ENCODE data around the gene NLRC3.

NLRC3 gene

DNA sequence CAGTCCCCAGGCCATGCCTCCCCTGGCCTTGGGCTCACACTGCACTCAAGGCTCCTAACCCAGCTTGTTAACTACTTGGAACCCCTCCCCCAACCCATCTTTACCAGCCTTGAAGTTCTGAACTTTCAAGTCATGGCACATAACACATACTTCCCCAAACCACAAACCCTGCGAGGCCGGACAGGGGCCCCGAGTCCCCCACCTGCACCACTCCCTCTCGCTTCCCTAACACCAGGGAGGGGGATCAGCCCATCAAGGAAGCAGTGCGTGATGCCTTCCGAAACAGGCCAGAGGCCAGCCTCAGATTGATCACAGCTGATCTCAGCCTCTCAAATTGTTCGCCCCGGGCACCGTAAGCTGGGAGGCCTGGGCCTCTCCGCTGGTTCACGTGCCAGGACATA lies 3.0 kb upstream of the NLRC3 start:
- no peak for DNase-seq (ENCODE audit: low read depth, low spot score)

DNA sequence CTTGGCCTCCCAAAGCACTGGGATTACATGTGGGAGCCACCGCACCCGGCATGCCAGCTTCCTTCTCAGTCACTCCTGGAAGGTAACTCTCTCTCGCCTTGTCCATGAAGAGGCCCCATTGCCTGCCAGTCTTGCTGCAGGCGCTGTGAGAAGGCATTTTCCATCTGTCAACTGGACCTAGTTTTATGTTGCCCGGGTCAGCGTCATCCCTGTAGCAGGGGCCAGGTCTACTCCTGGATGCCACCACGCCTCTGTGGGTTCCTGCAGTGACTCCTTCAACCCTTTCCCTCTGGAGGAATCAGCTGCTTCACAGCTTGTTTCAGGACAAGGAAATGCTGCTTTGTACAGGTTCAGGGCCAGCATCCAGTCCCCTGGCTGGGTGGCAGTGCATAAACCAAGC lies 2.6 kb upstream of the NLRC3 start:
- DNase-seq (ENCODE audit: low read depth, low spot score) = no peak

DNA sequence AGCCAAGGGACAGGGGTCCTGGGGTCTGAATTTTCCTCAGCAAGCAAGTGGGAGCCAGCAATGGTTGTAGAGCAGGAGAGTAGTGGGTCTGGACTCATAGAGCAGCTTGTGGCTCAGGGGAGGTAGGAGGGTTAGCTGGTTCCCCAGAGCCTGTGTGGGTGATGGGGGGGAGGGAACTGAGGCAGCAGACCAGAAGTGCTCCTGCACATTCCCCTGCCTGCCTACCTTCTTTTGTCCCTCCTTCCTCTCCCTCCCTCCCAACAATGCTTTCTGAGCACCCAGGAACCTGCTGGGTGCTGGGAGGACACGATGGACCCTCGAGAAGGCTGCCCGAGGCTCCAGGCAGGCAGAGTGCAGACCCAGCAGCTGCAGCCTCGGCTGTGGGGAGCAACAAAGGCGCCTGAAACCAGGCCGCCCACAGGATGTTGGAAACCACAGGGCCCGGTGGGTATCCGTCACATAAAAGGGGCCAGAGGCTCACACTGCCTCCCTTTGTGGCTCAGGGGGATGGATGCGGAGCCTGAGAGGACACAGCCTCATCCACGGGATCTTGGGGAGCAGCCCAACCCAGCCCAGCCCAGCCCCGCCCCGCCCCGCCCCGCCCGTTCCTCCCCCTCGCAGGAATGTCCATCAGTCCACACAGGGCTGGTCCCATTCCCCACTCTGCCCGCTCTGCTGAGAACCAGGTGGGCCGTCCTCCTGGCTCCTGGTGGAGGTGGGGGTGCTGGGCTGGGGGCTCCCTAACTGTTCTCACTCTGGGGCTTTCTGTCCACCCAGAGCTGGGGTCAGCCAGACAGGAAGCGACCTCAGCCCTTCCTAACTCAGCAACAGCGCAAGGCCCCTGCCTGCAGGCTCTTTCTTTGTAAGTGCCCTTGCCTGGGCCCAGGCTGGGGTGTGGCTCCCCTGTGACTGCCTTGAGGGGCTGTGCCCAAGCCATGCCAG lies 1.7 kb upstream of the NLRC3 start:
- DNase-seq (ENCODE audit: low read depth, low spot score) = no peak

DNA sequence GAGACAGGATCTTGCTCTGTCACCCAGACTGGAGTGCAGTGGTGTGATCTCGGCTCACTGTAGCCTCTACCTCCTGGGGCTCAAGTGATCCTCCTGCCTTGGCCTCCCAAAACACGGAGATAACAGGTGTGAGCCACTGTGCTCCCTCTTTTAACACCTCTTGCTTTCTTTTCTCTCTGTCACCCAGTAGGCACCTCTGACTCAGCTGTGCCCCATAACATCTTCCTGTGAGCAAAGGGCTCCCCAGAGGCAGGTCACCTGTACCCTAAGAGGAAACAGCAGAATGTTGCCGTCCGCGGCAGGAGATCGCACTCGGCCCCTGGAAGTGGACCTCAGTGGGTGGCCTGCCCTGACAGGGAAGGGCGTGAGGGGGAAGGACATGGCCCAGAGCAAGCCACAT lies 918 bp upstream of the NLRC3 start:
- no peak for DNase-seq (ENCODE audit: low read depth, low spot score)

DNA sequence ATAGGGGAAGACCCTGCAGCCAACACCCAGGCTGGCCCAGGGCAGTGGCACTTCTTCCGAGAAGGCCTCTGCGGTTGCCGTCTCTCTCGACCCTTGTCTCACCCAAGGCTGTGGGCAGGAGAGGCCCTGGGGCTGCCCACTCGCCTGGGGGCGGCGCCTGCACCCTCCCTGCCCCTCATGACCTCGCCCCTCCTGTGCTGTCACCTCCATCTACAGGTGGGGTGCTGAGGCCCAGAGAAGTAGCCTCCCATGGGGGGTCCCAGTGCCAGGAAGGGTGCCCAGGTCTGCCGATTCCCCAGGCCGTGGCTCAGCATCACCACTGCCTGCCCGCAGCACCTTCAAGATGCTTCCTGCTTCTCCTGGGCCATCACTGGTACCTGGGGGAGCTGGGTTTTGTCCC lies 992 bp downstream of the NLRC3 start:
- DNase-seq (ENCODE audit: low read depth, low spot score) = no peak

DNA sequence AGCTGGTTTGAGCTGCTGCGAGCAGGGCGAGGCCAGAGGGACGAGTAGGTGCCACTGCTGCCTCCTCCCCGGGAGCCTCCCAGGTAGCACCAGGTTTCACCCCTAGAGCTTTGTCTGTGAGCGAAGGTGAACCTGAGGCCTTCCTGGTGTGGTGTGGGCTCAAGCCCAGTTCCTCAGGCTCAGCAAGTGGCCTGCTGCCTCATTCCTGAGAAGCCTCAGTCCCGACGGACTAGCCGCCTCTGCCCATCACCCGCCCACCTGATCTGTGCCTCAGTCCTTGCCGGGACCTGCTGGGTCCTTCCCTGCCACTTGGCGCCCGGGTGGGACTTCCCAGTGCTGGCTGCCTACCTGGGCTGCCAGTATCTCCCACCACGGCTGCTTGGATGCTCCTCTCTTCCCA lies 1.7 kb downstream of the NLRC3 start:
- DNase-seq (ENCODE audit: low read depth, low spot score) = no peak

DNA sequence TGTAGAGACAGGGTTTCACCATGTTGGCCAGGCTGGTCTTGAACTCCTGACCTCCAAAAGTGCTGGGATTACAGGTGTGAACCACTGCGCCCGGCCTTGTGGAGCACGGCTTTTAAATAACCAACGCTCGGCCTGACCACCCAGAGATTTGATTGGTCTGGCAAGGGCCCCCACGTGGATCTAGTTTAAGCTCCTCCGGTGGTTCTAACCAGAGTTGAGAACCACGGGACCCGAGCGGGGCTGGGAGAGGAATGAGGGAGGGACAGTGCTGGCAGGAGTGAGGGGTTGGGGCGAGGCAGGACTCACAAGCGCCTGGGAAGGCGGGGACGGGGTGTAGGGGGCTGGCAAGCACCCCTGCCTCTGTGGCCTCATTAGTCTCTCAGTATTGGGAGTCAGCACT lies 3.0 kb downstream of the NLRC3 start:
- no peak for DNase-seq (ENCODE audit: low read depth, low spot score)

DNA sequence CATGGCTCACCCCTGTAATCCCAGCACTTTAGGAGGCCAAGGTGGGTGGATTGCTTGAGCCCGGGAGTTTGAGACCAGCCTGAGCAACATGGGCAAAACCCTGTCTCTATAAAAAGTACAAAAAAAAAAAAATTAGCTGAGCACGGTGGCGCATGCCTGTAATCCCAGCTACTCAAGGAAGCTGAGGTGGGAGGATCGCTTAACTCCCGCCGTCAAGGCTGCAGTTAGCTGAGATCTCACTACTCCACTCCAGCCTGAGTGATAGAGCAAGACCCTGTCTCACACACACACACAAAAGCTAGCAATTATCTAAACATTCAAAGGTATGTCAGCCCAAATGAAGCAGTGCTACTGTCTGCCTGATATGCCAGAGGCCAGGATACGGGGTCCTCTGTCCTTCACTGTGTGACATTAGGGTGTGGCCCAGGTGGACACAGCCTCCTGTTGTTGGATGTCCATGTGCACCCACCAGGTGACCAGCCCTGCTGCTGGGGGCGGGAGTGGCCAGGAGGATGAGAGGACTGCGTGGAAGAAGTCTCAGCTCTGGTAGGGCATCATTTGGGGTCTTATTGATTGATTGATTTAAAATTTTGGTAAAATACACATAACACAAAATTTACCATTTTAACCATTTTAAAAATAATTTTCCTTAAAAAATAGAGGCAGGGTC lies 3.9 kb downstream of the NLRC3 start:
- no peak for DNase-seq (ENCODE audit: low read depth, low spot score)

DNA sequence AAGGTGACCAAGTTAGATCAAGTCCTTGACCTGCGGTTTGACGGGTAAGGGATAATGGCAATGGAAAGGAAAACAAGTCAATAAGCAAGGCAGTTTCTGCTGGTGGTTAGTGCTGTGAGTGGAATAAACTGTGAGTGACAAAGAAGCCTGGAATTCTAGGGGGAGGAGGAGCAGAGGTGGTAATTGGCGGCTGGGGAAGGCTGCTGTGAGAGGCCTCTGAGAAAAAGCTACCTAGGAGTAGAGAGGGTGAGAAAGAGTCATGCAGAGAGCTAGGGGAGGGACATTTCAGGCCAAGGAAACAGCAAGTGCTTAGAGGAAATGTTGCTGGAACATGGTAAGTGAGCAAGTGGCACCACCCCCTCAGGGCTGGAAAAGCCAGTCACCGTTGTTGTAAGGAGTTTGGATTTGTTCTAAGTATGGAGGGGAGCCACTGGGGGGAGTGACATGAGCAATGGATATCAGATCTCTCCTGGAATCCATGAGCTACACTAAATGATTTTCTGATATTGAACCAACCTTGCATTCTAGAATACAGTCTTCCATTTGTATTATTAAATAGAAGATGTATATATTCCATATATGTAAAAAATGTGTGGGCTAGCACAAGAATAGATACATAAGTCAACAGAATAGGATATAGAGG lies 6.7 kb downstream of the NLRC3 start:
- DNase-seq (ENCODE audit: low read depth, low spot score) = no peak

DNA sequence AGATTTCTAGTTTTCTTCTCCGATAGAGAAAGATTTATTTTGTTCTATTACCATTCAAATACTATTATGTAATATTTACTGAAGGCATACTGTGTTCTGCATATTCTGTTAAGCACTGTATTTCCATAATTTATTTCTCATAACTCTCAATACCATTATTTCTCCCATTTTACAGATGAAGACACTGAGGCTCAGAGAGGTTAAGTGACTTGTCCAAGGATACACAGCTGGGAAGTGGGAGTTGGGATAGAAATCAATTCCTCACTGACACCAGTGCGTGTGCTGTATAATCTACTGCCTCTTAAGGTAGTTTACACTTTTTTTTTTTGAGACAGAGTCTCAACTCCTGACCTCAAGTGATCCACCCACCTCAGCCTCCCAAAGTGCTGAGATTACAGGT lies 7.4 kb downstream of the NLRC3 start:
- DNase-seq (ENCODE audit: low read depth, low spot score) = no peak

DNA sequence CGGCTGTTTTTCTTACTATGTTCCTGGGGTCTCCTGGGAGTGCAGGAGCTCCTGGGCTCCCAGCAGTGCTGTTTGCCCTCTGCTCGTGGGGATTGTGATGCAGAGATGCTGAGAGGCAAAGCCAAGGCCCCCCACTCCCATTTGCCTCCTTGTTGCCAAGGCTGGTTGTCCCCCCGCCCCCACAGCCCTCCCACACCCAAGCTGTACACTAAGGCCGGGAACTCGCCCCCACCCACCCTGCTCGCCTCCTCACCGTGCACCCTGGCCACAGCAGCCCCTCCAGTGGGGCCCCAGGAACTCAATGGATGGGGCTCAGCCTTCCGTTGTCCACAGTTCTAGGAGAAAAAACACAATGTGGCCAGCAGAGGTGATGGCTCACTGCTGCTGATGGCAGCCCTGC lies 10.2 kb downstream of the NLRC3 start:
- no peak for DNase-seq (ENCODE audit: low read depth, low spot score)

DNA sequence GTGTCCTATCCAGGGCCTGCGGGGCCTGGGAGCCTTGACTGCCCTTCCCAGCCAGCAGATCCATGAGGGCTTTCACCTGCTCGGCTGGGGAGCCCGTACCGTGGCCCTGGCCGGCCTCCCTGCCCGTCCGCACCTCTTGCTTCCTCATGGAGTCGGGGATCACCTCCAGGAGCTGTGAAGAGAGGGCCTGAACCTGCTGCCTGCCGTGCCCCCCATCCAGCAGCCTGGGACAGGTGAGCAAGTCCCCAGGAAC lies 12.4 kb downstream of the NLRC3 start:
- no peak for DNase-seq (ENCODE audit: low read depth, low spot score)

DNA sequence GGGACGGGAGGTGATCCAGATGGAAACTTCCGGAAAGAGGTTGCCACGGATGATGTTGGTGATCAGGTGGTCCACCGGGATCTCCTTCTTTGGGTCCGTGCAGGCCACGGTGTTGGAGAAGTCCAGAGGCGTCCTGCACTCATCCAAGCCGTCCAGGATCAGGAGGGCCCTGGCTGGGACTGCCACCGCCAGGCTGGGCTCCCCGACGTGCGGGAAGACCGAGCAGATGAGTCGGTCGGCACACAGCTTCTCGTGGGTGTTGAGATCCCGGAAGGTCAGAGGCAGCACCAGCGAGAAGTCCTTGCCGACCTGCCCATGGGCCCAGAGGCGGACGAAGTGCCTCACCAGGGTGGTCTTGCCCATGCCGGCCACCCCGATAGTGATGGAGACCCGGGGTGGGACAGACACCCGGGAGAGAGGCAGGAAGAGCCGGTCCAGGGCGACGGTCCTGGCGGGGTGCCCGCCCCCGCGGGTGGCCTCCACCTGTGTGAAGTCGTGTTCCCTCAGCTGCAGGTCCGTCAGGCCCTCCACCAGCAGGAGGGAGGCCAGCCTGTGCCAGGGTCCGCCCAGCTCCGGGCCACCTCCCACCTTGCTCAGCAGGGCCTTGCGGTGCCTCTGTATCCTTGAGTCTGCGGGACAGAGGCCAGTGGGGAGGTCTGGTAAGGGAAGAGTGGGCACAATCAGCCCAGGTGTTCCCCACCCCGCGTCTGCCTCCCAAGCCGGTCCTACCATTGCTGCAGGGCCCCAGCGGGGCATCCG lies 12.9 kb downstream of the NLRC3 start:
- no peak for DNase-seq (ENCODE audit: low read depth, low spot score)

DNA sequence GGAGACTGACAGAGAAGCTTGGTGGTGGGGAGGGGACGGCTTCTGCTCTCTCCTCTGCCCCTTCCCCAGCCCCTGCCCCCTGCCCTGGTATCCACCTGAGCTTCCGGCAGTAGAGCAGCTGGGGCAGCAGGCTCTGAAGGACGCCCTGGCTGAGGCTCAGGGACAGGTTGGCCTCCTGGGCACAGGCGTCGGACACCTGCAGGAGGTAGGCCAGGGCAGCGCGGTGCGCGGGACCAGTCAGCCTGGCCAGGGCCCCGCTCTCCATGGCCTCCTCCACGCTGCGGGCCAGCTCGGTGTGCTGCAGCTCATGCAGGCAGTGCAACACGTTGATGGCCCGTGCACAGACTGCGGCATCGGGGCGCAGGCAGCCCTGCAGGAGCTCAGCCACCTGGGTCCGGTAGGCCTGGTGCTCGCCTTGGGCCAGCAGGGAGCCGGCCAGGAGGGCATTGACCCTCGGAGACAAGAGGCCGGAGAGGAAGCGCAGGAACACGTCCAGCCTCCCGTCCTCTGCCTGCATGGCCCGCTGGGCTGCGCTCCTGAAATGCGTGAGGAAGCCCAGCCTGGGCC lies 14.2 kb downstream of the NLRC3 start:
- DNase-seq (ENCODE audit: low read depth, low spot score) = no peak

DNA sequence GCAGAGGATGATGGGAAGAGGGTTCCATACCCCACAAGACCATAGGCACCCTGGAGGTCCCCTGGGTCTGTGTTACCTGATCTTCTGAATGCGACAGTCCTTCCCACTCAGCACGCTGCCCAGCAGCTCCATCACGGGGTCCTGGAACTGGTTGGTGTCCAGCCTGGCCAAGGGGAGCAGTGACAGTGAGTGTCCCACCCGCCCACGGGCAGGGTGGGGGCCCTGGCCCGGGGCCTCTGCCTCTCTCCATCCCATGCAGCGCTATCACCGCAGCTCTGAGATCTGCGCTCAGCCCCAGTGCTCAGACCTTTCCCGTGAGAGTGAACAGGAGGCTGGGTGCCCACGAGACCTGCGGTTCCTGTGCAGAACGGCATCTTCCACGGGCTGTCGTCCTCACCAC lies 15.6 kb downstream of the NLRC3 start:
- DNase-seq (ENCODE audit: low read depth, low spot score) = no peak

DNA sequence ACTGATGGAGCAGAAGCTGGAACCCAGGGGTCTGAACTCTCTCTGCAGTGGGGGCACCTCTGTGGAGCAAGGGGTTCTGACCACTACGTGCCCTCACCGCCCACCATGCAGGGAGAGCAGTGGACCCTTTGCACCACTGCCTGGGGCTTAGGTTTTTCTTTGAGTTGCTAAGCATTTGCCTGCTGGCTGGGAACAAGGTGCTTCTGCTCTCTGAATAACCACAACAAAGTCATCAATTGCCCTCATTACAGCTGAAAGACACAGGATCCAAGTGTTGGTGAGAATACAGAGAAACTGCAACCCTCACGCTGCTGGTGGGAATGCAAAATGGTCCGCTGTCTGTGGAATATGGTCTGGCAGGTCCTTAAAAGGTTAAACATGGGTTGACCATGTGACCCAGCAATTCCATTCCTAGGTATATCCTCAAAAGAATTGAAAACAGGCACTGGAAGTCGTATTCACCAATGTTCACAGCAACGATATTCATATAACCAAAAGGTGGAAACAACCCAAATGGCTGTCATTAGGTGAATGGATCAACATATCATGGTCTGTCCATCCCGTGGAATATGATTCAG lies 22.8 kb downstream of the NLRC3 start:
- no peak for DNase-seq (ENCODE audit: low read depth, low spot score)

DNA sequence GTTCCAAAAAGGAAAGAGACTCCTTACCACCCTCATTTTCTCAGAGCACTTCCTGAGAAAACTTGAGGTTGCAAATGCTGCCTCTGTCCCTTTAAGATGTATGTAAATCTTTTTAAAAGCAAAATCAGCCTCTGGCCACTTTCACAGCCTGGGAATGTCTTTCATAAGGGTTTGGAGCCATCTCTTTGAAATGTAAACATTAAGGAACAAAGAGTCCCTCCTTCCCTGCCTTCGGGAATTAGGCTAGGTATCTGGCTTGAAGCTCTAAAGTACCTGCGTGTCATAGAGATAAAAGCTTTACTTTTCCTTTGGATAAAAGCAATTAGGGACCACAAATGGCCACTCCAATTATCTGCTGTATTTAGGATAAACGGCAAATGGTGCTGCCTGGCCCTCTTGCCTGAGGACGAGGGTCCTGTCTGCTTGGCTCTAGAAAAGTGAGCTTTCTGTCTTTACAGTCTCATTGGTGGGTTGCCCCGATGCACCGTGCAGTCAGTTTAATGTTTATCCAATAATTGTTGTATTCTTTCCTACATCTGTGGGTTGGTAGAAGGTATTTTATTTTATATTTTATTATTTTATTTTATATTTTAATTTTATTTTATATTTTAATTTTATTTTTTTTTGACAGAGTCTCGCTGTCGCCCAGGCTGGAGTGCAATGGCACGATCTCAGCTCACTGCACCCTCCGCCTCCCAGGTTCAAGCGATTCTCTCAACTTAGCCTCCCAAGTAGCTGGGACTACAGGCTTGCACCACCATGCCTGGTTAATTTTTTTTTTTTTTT lies 23.9 kb downstream of the NLRC3 start:
- no peak for DNase-seq (ENCODE audit: low read depth, low spot score)

DNA sequence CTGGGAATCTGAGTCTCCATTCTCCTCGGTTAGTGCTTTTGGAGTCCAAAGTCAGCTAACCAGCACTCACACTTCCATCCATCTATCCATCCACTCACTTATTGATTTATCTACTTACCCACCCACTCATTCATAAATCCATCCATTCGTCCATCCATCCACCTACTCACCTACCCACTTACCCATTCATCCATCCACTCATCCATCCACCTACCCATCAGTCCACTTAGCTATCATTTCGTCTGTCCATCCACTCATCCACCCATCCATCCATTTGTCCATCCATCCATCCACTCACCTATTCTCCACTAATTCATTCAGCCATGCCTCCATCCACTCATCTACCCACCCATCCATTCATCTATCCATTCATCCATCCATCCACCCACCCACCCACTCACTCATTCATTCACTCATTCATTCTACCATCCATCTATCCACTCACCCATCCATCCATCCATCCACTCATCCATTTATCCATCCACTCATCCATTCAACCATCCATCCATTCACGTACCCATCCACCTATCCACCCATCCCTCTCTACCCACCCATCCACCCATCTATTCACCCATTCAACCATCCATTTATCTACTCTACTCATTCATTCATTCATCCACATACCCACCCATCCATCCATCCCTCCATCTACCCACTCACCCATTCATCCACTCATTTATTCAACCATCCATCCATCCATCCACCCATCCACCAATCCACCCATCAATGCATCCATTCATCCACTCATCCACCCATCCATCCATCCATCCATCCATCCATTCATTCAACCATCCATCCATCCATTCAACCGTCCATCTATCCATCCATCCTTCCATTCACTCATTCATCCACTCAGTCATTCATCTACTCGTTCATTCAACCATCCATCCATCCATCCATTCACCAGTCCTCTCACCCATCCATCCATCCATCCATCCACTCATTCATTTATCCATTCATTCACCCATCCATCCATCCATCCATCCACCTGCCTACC lies 26.1 kb downstream of the NLRC3 start:
- DNase-seq (ENCODE audit: low read depth, low spot score) = no peak

DNA sequence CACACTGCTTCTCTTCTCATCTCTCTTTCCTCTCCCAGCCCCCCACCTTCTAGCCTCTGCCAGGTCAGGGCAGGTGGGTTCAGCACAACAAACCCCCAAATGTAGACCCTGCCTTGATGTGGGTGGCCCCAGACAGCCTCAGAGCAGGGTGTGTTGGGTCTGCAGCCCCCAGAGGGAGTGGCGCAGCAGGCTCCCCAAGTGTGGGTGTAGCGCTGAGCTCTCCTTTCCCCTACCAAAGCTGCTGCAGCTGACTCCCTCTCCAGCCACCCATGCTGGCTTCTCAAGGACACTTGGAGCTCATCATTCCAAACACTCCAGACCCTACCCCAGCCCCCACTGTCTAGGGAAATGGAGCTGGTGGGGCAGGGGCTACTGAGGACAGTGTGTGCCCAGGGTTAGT lies 27.3 kb downstream of the NLRC3 start:
- DNase-seq (ENCODE audit: low read depth, low spot score) = no peak

DNA sequence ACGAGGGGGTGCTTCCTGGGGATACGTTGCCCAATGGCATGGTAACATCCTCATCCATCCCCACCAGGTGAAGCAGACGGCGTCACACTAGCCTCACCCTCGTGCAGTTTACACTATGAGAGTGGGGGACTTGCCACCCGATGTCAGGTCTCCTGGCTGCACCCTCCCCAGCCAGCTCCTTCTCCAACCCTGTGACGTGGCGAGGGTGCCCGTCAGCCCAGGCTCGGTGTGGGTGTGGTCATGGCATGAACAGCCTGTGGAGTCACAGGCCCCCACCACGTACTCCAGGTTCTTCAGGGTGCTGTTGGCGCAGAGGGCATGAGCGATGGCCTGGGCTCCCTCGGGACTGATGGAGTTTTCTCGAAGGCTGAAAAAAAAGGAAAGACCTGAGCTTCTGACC lies 28.3 kb downstream of the NLRC3 start:
- no peak for DNase-seq (ENCODE audit: low read depth, low spot score)

Measured in smooth muscle cell of the brain vasculature (primary cell).